Fibroblast of villous mesenchyme (primary cell): ENCODE measurements around the gene CRYZL1. TPM values are rescaled to one million over a fixed set of nuclear protein-coding genes. Genes with fewer than 3 reads are reported as not detected.
"Not testable (repeated sequence)": the region's sequence is repeated elsewhere in the genome, so short reads cannot be mapped to it uniquely, and the experiment has no call there.

Experiments
- DNase-seq: peaks from one replicate; pipeline ENCODE4 v3.0.0-alpha.2; 2010; ENCODE audit warnings: low read depth
- H3K4me3 ChIP-seq: 2 replicates; pipeline ENCODE4 v1.5.1; 2011; ENCODE audit warnings: low read depth, mild to moderate bottlenecking, low read length
- CTCF ChIP-seq: IDR thresholded peaks from 2 replicates; pipeline ENCODE4 v1.5.1; 2012; ENCODE audit warnings: low read depth, mild to moderate bottlenecking, low read length; ENCODE audit not compliant: insufficient read depth
- total RNA-seq: library from RNA; depleted of rRNA; stranded (reverse); fragments of >200 nt; gene quantifications from 2 replicates; pipeline ENCODE4 v1.2.3, GENCODE V29; 2012

Gene CRYZL1
- total RNA-seq, 1 donor: 28.1 TPM

GRCh38 chr21:33642027-33642895, 720 bp upstream of the CRYZL1 start, which contains the start of gene ITSN1:
Gene ITSN1, plus strand, starts transcription at chr21:33642501. Its CDS starts 76,328 bp downstream, at chr21:33718829.
- TF ChIP-seq CTCF: no peak
- peak within 1 kb of the TSS; percentile 76 for H3K4me3 ChIP-seq
- peak; percentile 100 for DNase-seq

GRCh38 chr21:33640697-33641351, 717 bp downstream of the CRYZL1 start:
- H3K4me3 ChIP-seq: peak overlapping the region; percentile 76
- TF ChIP-seq CTCF: no peak
- peak; percentile 31 for DNase-seq

GRCh38 chr21:33634254-33634653, 7.3 kb downstream of the CRYZL1 start:
- TF ChIP-seq CTCF: no peak

GRCh38 chr21:33626151-33626550, 15.4 kb downstream of the CRYZL1 start:
- DNase-seq, H3K4me3 ChIP-seq: not testable (repeated sequence)

More at GRCh38 chr21:33634254-33634653, 7.3 kb downstream of the CRYZL1 start:
- no peak overlapping the region for H3K4me3 ChIP-seq
- no peak for DNase-seq

- no peak overlapping the region for H3K4me3 ChIP-seq
- no peak for TF ChIP-seq CTCF
- no peak for DNase-seq
Measured at GRCh38 chr21:33622253-33622652, 19.3 kb downstream of the CRYZL1 start.

GRCh38 chr21:33619726-33620125, 21.8 kb downstream of the CRYZL1 start:
- TF ChIP-seq CTCF: no peak
- DNase-seq: no peak

GRCh38 chr21:33618407-33618806, 23.1 kb downstream of the CRYZL1 start:
- TF ChIP-seq CTCF: no peak
- no peak overlapping the region for H3K4me3 ChIP-seq
- no peak for DNase-seq

More at GRCh38 chr21:33619726-33620125, 21.8 kb downstream of the CRYZL1 start:
- no peak overlapping the region for H3K4me3 ChIP-seq

- not testable (repeated sequence) for H3K4me3 ChIP-seq, DNase-seq
Measured at GRCh38 chr21:33617565-33617964, 24.0 kb downstream of the CRYZL1 start.
